HG03565 (cell line): ENCODE measurements around the gene KLB.
"Not testable (repeated sequence)": the region's sequence is repeated elsewhere in the genome, so short reads cannot be mapped to it uniquely, and the experiment has no call there.

Experiments
- ATAC-seq: cut with Tn5 transposase; IDR thresholded peaks from one replicate; pipeline ENCODE4 v1.9.1; 2021; ENCODE audit warnings: mild to moderate bottlenecking, moderate library complexity; ENCODE audit not compliant: unreplicated experiment

KLB gene

DNA sequence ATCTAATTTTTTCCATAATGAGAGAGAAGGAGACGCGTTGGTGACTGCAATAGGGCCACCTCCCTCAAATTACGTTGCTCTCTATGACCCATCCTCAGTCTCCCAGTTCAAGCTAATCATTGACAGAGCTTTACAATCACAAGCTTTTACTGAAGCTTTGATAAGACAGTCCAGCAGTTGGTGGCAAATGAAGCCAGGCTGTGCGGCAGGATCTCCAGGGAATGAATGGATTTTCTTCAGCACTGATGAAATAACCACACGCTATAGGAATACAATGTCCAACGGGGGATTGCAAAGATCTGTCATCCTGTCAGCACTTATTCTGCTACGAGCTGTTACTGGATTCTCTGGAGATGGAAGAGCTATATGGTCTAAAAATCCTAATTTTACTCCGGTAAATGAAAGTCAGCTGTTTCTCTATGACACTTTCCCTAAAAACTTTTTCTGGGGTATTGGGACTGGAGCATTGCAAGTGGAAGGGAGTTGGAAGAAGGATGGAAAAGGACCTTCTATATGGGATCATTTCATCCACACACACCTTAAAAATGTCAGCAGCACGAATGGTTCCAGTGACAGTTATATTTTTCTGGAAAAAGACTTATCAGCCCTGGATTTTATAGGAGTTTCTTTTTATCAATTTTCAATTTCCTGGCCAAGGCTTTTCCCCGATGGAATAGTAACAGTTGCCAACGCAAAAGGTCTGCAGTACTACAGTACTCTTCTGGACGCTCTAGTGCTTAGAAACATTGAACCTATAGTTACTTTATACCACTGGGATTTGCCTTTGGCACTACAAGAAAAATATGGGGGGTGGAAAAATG, at the start of gene KLB:
Gene KLB (plus strand): TSS at position 168 of the 821 bp plus-strand sequence. CDS start 20 bp downstream, at position 188.
- ATAC-seq, result no peak

DNA sequence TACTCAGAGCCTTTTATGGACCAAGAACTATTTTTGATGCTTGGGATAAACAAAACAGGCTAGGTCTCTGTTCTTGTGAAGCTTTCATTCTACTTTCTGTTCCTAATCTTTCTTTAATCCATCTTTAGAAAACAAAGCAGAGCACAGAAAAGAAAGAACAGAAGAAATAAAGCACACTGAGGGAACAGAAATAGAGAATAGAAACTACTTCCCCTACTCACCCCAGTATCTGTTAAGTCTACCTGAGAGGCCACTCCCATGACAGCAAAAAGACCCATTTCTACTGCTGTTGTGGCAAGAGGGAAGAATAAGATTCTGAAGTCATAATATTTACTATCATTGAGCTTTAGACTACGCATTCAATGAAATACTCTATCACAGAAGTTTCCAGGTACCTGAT, 49.7 kb upstream of the KLB start:
- no peak for ATAC-seq

DNA sequence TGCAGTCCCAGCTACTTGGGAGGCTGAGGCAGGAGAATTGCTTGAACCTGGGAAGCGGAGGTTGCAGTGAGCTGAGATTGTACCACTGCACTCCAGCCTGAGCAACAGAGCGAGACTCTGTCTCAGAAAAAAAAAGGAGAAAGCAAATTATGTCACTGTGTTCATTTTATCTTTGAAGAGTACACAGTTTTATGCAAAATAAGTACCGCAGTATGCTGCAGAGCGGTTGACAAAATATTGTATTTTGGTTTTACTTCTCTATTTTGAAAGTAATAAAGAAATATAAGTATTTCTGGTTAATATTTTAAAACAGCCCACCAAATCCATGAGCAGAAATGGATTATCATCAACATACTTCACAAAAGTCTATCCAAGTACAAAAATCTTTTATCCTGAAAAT, 46.1 kb upstream of the KLB start:
- not testable (repeated sequence) for ATAC-seq

DNA sequence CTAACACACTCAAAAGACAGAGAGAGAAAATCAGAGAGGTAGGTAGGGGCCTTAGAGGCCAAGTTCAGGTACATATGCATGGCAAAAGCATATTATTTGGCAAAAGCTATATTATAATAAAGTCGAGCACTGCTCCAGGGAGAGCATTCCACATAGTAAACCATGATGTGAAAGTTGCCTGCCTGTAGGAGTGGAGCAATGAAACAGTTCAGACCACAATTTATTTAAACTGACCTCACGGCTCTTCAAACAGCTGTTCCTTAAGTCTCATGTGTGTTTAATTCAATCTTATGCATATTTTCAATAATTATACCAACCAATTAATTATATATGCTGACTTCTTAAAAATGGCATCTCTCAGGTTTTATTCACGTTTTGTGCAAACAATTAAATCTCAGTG, 43.9 kb upstream of the KLB start:
- ATAC-seq, result no peak

DNA sequence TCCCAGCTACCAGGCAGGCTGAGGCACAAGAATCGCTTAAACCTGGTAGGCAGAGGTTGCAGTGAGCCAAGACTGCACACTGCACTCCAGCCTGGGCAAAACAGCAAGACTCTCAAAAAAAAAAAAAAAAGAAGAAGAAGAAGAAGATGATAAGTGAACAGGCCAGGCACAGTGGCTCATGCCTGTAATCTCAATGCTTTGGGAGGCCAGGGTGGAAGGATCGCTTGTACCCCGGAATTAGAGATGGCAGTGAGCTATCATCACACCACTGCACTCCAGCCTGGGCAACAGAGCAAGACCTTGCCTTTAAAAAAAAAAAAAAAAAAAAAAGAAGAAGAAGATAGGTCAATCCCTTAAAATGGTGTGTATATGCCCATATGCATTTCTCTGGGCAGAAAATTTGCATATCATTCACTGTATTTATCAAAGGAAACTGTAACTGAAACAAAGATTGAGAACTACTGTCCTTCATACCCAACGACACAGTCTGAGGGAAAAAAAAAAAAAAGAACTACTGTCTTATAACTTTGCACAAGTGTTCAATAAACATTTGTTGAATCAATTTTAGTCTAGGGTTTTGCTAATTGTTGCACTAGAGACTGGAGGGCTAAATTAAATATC, 42.8 kb upstream of the KLB start:
- no peak for ATAC-seq

DNA sequence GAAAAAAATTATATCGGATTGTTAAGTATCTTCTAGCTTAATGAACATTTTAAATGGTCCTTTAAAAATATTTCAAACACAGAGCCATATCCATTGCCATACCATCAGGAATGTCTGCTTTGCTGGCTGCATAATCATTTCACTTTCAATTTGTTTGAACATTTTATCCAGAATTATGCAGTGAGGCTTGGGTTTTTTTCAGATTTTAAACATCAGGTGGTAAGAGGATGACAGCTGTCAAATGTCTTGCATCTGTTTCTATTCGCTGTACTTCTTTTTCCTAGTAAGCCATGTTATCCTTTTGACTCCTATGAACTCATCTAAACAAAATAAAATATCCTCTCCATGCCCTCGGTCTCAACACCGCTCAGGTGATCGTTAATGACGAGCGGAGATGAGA, 41.4 kb upstream of the KLB start:
- peak; percentile 5 for ATAC-seq

DNA sequence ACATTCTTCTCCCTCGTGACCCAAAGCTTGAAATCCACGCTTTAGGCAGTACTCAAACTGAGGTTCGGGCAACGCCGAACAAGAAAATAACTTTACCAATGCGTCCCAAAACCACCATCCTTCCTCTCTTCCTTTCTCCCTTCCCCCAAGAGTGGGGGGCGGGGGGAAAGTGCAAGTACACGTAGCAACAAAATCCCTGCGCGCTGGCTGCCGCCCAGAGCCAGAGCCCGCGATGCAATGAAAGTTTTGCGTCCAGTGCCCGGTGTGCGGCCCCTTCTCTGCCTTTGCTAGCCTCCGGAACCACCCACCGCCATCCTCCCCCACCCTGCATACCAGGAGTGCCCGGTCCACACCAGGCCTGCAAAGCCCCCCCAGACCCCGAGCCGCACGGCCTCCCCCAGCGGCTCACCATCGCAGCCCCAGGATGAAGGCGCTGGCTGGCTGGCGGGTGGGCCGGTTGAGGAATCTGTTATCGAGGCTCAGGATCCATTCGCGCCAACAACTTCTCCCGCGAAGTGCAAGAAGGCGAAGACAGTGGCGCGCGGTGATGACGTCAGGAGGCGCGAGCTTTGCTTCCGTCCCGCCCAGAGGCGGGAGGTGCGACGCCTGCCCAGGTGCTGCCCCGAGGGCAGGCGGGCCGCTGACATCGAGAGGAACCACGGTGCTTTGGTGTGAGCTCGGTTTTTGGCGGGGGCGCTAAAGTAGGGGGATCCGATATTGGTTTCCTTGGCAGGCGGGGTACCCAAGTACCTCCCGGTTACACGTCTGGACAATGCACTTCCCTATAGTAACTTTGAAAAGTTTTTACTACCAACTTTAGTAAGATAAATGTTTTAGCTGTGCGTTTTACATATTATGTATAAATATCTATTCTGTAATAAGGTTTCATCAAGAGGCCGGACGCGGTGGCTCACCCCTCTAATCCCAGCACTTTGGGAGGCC, 40.6 kb upstream of the KLB start, which contains the start of gene RFC1:
Gene RFC1 (minus strand): TSS at position 533 of the 942 bp plus-strand sequence. CDS start 121 bp downstream, at position 412.
- peak; percentile 69 for ATAC-seq

DNA sequence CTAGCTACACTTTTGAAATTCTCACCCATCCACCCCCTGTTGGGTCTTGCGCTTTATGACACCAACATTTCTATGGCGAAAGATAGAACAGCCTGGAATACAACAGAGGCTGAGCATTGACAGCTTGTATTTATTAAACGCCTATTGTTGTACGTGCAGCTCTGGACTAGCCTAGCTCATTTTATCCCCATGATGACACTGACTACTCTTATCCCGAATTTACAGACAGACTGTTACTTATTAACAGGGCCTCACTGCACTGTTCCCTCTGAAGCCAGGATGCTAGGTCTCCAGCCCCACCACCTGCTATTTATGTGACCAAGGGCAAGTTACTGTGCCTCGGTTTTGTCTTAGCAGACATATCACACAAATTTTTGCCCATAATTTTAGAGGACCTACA, 39.6 kb upstream of the KLB start:
- ATAC-seq, result no peak

DNA sequence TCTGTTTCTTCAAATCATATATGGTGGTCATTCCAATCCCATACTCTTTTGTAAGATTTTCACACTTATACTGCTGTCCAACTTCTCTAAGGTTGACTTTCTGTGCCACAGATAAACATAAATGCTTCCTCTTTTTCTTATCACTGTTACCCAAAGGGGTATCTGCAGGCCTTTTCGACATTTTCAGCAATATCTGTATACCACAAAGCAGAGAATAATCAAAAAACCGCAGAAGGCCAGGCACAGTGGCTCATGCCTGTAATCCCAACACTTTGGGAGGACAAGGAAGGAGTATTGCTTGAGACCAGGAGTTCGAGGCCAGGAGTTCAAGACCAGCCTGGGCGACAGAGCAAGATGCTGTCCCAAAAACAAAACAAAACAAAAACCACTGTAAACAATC, 37.4 kb upstream of the KLB start:
- no peak for ATAC-seq

DNA sequence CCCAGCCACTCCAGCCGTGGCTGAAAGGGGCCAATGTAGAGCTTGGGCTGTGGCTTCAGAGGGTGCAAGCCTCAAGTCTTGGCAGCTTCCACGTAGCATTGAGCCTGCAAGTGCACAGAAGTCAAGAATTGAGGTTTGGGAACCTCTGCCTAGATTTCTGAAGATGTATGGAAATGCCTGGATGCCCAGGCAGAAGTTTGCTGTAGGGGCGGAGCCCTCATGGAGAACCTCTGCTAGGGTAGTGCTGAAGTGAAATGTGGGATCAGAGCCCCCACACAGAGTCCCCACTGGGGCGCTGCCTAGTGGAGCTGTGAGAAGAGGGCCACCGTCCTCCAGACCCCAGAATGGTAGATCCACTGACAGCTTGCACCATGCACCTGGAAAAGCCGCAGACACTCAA, 35.5 kb upstream of the KLB start:
- not testable (repeated sequence) for ATAC-seq

DNA sequence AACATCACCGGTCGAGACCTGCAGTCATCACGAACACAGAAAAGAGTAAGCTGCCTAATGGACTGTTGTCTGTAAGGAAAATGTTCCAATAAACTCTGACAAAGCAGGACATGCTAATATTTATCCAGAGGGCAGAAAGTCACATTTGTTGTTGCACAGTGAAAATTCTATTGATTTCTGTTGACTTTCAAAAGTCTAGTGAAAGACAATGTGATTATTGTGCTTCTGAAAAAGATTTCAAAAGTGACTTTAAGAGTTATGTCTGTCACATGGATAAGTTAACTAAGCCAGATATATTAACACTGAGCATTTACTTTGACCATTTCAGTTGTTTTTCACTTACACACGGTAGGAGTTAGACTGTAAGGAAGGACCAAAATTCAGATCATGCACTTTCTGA, 31.3 kb upstream of the KLB start:
- no peak for ATAC-seq

DNA sequence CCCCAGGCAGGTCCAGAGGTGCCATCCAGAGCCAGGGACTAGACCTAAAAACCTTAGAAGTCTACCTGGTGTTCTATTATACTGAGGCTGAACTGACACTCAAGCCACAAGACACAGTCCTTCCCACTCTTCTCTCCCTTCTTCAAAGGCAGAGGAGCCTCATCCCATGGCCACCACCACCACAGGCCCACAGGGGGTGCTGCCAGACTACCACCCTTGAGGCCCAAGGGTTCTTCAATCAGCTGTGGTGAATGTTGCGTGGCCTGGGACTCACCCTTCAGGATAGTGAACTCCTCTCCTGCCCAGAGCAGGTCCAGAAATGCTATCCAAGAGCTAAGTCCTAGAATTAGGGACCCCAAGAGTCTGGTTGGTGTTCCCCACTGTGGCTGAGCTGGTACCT, 23.0 kb upstream of the KLB start:
- no peak for ATAC-seq

DNA sequence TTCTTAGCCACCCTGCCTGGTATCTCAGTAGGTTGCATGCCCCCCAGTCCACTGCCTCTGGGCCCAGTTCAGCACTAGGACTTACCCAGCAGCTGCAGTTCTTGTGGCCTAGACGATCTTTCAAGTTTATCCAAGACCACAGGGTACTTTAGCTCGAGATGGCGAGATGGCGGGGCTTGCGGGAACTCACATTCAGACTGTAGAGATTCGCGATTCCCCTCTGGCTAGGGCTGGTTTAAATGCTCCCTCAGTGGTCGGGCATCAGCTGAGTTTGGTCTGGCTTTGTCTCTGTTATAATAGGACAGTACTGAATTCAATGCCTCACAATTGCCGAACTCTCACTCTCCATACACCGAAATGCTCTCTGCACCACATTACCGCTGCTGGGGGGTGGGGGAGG, 22.2 kb upstream of the KLB start:
- ATAC-seq, result no peak

DNA sequence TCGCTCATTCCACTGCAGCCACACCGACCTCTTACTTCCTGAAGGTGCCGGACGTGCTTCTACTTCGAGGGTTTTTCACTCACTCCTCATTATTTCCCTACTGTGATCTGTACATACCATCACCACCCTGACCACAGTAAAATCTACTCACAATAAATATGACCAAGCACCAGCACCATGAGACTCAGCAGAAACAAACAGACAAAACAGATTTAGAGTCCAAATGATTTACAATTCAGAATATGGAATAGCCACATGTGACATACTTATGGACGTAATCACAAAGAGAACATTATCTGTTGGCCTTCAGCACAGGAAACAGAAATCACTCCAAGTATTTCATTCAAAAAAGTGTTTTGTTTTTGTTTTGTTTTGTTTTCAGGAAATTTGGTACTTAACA, 16.1 kb upstream of the KLB start:
- no peak for ATAC-seq

DNA sequence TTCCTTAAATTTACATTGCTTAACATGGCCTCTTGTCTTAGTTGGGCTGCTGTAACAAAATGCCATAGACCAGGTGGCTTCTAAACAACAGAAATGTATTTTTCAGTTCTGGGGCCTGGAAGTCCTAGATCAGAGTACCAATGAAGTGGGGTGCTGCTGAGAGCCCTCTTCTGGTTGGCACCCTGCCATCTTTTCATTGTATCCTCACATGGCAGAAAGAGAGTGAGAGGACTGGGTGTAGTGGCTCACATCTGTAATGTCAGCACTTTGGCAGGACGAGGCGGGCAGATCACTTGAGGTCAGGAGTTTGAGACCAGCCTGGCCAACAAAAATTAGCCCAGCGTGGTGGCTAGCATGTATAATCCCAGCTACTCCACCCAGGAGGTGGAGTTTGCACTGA, 12.0 kb upstream of the KLB start:
- no peak for ATAC-seq

DNA sequence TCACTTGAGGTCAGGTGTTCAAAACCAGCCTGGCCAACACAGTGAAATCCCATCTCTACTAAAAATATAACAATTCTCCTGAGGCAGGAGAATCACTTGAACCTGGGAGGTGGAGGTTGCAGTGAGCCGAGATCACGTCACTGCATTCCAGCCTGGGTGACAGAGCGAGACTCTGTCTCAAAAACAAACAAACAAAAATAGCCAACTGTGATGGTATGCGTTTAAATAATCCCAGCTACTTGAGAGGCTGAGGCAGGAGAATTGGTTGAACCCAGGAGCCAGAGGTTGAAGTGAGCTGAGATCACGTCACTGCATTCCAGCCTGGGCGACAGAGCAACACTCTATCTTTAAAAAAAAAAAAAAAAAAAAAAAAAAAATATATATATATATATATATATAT, 5.1 kb upstream of the KLB start:
- ATAC-seq, result not testable (repeated sequence)

DNA sequence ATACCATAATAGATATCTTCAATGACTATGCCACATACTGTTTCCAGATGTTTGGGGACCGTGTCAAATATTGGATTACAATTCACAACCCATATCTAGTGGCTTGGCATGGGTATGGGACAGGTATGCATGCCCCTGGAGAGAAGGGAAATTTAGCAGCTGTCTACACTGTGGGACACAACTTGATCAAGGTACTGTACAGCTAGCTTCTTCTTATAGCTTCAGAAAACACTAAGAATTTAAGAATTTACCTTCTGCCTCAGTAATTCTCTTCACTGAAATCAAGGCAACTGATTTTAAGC, 805 bp downstream of the KLB start:
- no peak for ATAC-seq

DNA sequence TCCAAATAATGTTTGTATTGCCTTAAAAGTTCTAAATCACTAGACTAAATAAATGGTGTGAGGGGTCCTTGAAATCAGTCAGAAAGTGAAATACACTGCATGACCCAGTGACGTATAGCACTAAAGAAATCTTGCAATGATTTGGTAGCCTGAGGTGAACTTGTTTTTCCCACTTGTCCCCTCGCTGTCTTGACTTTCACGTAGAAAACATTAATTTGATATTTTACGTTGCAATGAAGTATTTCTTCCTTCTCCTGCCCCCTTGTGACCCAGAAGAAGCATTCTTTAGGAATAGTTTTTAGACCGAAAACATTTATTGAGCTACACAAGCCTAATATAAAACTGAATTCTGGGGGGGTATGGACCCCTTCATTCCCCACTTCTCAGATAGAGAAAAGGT, 3.7 kb downstream of the KLB start:
- no peak for ATAC-seq

DNA sequence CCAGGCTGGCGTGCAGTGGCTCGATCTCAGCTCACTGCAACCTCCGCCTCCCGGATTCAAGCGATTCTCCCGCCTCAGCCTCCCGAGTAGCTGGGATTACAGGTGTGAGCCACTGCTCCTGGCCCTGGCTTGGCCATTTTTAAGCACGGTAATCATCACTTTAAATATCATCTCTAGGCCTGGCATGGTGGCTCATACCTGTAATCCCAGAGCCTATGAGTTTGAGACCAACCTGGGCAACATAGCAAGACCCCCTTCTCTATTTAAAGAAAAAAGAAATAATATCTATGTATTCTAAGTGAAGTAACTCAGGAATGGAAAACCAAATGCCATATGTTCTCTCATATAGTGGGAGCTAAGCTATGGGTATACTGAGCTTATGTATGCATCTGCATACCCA, 4.8 kb downstream of the KLB start:
- ATAC-seq, result not testable (repeated sequence)

DNA sequence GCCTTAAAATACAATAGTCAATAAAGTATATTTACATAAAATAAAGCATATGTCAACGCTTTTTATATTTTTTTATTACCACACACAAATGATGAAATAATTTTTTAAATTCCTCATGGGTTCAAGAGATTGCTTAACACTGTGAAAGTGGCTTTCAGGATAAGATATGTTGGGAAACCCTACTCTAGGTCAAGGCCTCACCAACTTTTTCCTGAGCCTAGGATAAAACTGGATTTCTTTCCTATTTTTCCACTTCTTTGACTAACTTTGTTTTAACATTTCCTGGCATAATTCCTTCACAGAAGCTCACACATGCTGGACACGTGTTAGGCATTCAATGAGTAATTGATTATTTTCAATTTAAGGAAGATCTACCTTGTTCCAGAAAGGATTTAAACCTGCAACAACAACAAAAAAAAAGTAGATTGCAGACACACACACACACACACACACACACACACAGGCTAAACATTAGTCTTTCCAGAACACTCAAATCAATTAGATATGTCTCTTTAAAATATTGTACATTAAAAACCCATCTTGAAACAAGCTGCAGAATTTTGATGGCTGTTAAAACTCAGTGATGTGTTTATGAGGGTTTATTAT, 9.1 kb downstream of the KLB start:
- no peak for ATAC-seq

DNA sequence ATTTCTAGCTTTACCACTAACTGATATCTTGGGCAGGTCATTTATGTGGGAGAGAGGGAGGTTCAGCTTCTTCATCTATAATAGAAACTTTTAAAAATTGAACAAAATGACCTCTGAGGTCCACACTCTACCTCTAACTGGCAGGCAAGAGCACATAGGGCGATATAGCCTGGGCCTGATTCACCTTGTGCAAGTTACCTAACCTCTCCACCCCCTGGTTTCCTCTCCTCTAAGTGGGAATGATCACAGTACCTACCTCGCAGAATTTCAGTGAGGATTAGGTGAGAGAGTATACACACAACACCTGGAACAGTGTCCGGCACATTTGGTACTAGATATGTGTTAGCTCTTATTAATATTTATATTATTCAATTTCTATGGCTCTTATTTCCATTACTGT, 15.5 kb downstream of the KLB start:
- no peak for ATAC-seq
